ENCODE measurements around the gene QRICH2. TPM values are rescaled to one million over a fixed set of nuclear protein-coding genes. Genes with fewer than 3 reads are reported as not detected.
"Not testable (repeated sequence)": the region's sequence is repeated elsewhere in the genome, so short reads cannot be mapped to it uniquely, and the experiment has no call there.

Gene QRICH2
- total RNA-seq, 1 donor from 2014 or later = 12.2 TPM

- TF ChIP-seq CTCF (IDR thresholded peaks at IDR 0.05; ENCODE audit: partially characterized antibody, unreplicated experiment) = no peak
- H3K27me3 Mint-ChIP-seq (ENCODE audit: unreplicated experiment) = peaks cover 3% of the 10 kb centered on the region
- H3K4me3 Mint-ChIP-seq (ENCODE audit: unreplicated experiment) = peak within 1 kb of the TSS; percentile 96
- DNase-seq = peak; percentile 90
- H3K4me1 Mint-ChIP-seq (ENCODE audit: low read depth, unreplicated experiment) = peaks cover 10% of the 10 kb centered on the region
- H3K9me3 Mint-ChIP-seq (ENCODE audit: unreplicated experiment) = peaks cover 8% of the 10 kb centered on the region
- H3K27ac Mint-ChIP-seq (ENCODE audit: unreplicated experiment) = peak within 1 kb of the TSS; percentile 99
- H3K36me3 Mint-ChIP-seq (ENCODE audit: unreplicated experiment) = no peaks in the 10 kb centered on the region
Observed at GRCh38 chr17:76353599-76354316, 45.7 kb upstream of the QRICH2 start, which contains the start of gene PRPSAP1. Gene PRPSAP1, minus strand, starts transcription at chr17:76353916. Its CDS starts 213 bp downstream, at chr17:76353703.

- H3K27ac Mint-ChIP-seq (ENCODE audit: unreplicated experiment) = peak overlapping the region; percentile 80
- H3K4me3 Mint-ChIP-seq (ENCODE audit: unreplicated experiment) = peak overlapping the region; percentile 96
- no peaks in the 10 kb centered on the region for H3K36me3 Mint-ChIP-seq (ENCODE audit: unreplicated experiment)
- DNase-seq = peak; percentile 53
- peaks cover 3% of the 10 kb centered on the region for H3K27me3 Mint-ChIP-seq (ENCODE audit: unreplicated experiment)
- TF ChIP-seq CTCF (IDR thresholded peaks at IDR 0.05; ENCODE audit: partially characterized antibody, unreplicated experiment) = no peak
- peaks cover 10% of the 10 kb centered on the region for H3K4me1 Mint-ChIP-seq (ENCODE audit: low read depth, unreplicated experiment)
- H3K9me3 Mint-ChIP-seq (ENCODE audit: unreplicated experiment) = peaks cover 8% of the 10 kb centered on the region
Observed at GRCh38 chr17:76353004-76353598, 45.0 kb upstream of the QRICH2 start.

GRCh38 chr17:76351526-76352071 is 43.5 kb upstream of the QRICH2 start:
- Mint-ChIP-seq H3K27ac (ENCODE audit: unreplicated experiment) (peak overlapping the region; percentile 62), H3K27me3 (ENCODE audit: unreplicated experiment) (peaks cover 3% of the 10 kb centered on the region), H3K4me1 (ENCODE audit: low read depth, unreplicated experiment) (peaks cover 10% of the 10 kb centered on the region), H3K9me3 (ENCODE audit: unreplicated experiment) (peaks cover 6% of the 10 kb centered on the region), H3K4me3 (ENCODE audit: unreplicated experiment) (peak overlapping the region; percentile 96), H3K36me3 (ENCODE audit: unreplicated experiment) (no peaks in the 10 kb centered on the region)
- TF ChIP-seq CTCF (IDR thresholded peaks at IDR 0.05; ENCODE audit: partially characterized antibody, unreplicated experiment) = no peak
- DNase-seq = no peak

GRCh38 chr17:76350463-76350862 is 42.4 kb upstream of the QRICH2 start:
- peaks cover 8% of the 10 kb centered on the region for H3K27me3 Mint-ChIP-seq (ENCODE audit: unreplicated experiment)
- peaks cover 17% of the 10 kb centered on the region for H3K4me1 Mint-ChIP-seq (ENCODE audit: low read depth, unreplicated experiment)
- no peaks in the 10 kb centered on the region for H3K36me3 Mint-ChIP-seq (ENCODE audit: unreplicated experiment)
- no peak for TF ChIP-seq CTCF (IDR thresholded peaks at IDR 0.05; ENCODE audit: partially characterized antibody, unreplicated experiment)
- no peak overlapping the region for H3K27ac Mint-ChIP-seq (ENCODE audit: unreplicated experiment)
- DNase-seq = no peak
- H3K9me3 Mint-ChIP-seq (ENCODE audit: unreplicated experiment) = peaks cover 9% of the 10 kb centered on the region
- no peak overlapping the region for H3K4me3 Mint-ChIP-seq (ENCODE audit: unreplicated experiment)

- not testable (repeated sequence) for H3K27ac Mint-ChIP-seq (ENCODE audit: unreplicated experiment); H3K36me3 Mint-ChIP-seq (ENCODE audit: unreplicated experiment); DNase-seq; H3K9me3 Mint-ChIP-seq (ENCODE audit: unreplicated experiment); H3K4me3 Mint-ChIP-seq (ENCODE audit: unreplicated experiment); H3K27me3 Mint-ChIP-seq (ENCODE audit: unreplicated experiment)
- peaks cover 11% of the 10 kb centered on the region for H3K4me1 Mint-ChIP-seq (ENCODE audit: low read depth, unreplicated experiment)
Observed at GRCh38 chr17:76346936-76347335, 38.9 kb upstream of the QRICH2 start.

All from glutamatergic neuron (in vitro differentiated cells).